Measurements from ENCODE around the gene SLC10A1. TPM values are rescaled to one million over a fixed set of nuclear protein-coding genes. Genes with fewer than 3 reads are reported as not detected.
"Not testable (repeated sequence)": the region's sequence is repeated elsewhere in the genome, so short reads cannot be mapped to it uniquely, and the experiment has no call there.

Gene SLC10A1
- not detected in 2 replicates for total RNA-seq (2014; rRNA removed; shearing (Covaris generic))

GRCh38 chr14:69796797-69797500, at the start of gene SLC10A1:
SLC10A1 (minus strand) TSS chr14:69797241; CDS start chr14:69797155, 86 bp downstream.
- no peak for DNase-seq (ENCODE audit: low spot score)

- DNase-seq (ENCODE audit: low spot score), result peak; percentile 70
Measured at GRCh38 chr14:69845787-69846186, 48.7 kb upstream of the SLC10A1 start.

- DNase-seq (ENCODE audit: low spot score), result no peak
Measured at GRCh38 chr14:69845050-69845581, 48.1 kb upstream of the SLC10A1 start.

GRCh38 chr14:69844171-69844570, 47.1 kb upstream of the SLC10A1 start:
- DNase-seq (ENCODE audit: low spot score), result no peak

GRCh38 chr14:69842686-69843420, 45.8 kb upstream of the SLC10A1 start:
- no peak for DNase-seq (ENCODE audit: low spot score)

GRCh38 chr14:69841656-69842055, 44.6 kb upstream of the SLC10A1 start:
- no peak for DNase-seq (ENCODE audit: low spot score)

- DNase-seq (ENCODE audit: low spot score), result no peak
Measured at GRCh38 chr14:69839661-69840060, 42.6 kb upstream of the SLC10A1 start.

GRCh38 chr14:69838881-69839416, 41.9 kb upstream of the SLC10A1 start:
- no peak for DNase-seq (ENCODE audit: low spot score)

- no peak for DNase-seq (ENCODE audit: low spot score)
Measured at GRCh38 chr14:69828879-69829278, 31.8 kb upstream of the SLC10A1 start.

- DNase-seq (ENCODE audit: low spot score), result no peak
Measured at GRCh38 chr14:69828354-69828753, 31.3 kb upstream of the SLC10A1 start.

- no peak for DNase-seq (ENCODE audit: low spot score)
Measured at GRCh38 chr14:69827560-69827959, 30.5 kb upstream of the SLC10A1 start.

GRCh38 chr14:69822456-69822855, 25.4 kb upstream of the SLC10A1 start:
- no peak for DNase-seq (ENCODE audit: low spot score)

- DNase-seq (ENCODE audit: low spot score), result no peak
Measured at GRCh38 chr14:69820991-69821390, 23.9 kb upstream of the SLC10A1 start.

GRCh38 chr14:69819607-69820006, 22.6 kb upstream of the SLC10A1 start:
- no peak for DNase-seq (ENCODE audit: low spot score)

- peak; percentile 46 for DNase-seq (ENCODE audit: low spot score)
Measured at GRCh38 chr14:69818758-69819191, 21.7 kb upstream of the SLC10A1 start.

GRCh38 chr14:69816216-69816615, 19.2 kb upstream of the SLC10A1 start:
- no peak for DNase-seq (ENCODE audit: low spot score)

GRCh38 chr14:69815556-69815955, 18.5 kb upstream of the SLC10A1 start:
- no peak for DNase-seq (ENCODE audit: low spot score)

GRCh38 chr14:69814397-69814796, 17.4 kb upstream of the SLC10A1 start:
- no peak for DNase-seq (ENCODE audit: low spot score)

GRCh38 chr14:69813346-69813745, 16.3 kb upstream of the SLC10A1 start:
- DNase-seq (ENCODE audit: low spot score), result not testable (repeated sequence)

GRCh38 chr14:69812711-69813110, 15.7 kb upstream of the SLC10A1 start:
- peak; percentile 21 for DNase-seq (ENCODE audit: low spot score)

GRCh38 chr14:69811868-69812252, 14.8 kb upstream of the SLC10A1 start:
- DNase-seq (ENCODE audit: low spot score), result no peak

GRCh38 chr14:69811227-69811867, 14.3 kb upstream of the SLC10A1 start:
- no peak for DNase-seq (ENCODE audit: low spot score)
